Ishikawa (cell line): ENCODE measurements around the gene ABCC11.

Source experiments
- CEBPB ChIP-seq: IDR thresholded peaks from 2 replicates; pipeline ENCODE4 v1.6.1; 2012
- CREB1 ChIP-seq: IDR thresholded peaks from 2 replicates; pipeline ENCODE4 v1.6.1; 2012; ENCODE audit warnings: low read depth
- EGR1 ChIP-seq: IDR thresholded peaks from 2 replicates; pipeline ENCODE4 v1.6.1; 2012
- EP300 ChIP-seq: IDR thresholded peaks from 2 replicates; pipeline ENCODE4 v1.6.1; 2012; ENCODE audit warnings: borderline replicate concordance
- FOXM1 ChIP-seq: IDR thresholded peaks from 2 replicates; pipeline ENCODE4 v1.6.1; 2012; ENCODE audit warnings: low read depth, borderline replicate concordance
- NFIC ChIP-seq: IDR thresholded peaks from 2 replicates; pipeline ENCODE4 v1.6.1; 2012
- RAD21 ChIP-seq: IDR thresholded peaks from 2 replicates; pipeline ENCODE4 v1.6.1; 2012; ENCODE audit warnings: low read depth
- TAF1 ChIP-seq: IDR thresholded peaks from 2 replicates; pipeline ENCODE4 v1.6.1; 2012; ENCODE audit warnings: low read depth, mild to moderate bottlenecking
- TCF12 ChIP-seq: IDR thresholded peaks from 2 replicates; pipeline ENCODE4 v1.6.1; 2012; ENCODE audit warnings: low read depth
- TEAD4 ChIP-seq: IDR thresholded peaks from 2 replicates; pipeline ENCODE4 v1.6.1; 2012
- YY1 ChIP-seq: IDR thresholded peaks from 2 replicates; pipeline ENCODE4 v1.6.1; 2012; ENCODE audit warnings: low read depth
- ZBTB7A ChIP-seq: IDR thresholded peaks from 2 replicates; pipeline ENCODE4 v1.6.1; 2012; ENCODE audit warnings: low read depth
- TF ChIP-seq, protein P1 (sequence below): IDR thresholded peaks from 2 replicates; pipeline ENCODE4 v1.6.1; 2012; ENCODE audit warnings: low read depth, mild to moderate bottlenecking
- TF ChIP-seq, protein P2 (sequence below): IDR thresholded peaks from 2 replicates; pipeline ENCODE4 v1.6.1; 2012
- TF ChIP-seq, protein P3 (sequence below): IDR thresholded peaks from 2 replicates; pipeline ENCODE4 v1.6.1; 2012

The ABCC11 gene

DNA sequence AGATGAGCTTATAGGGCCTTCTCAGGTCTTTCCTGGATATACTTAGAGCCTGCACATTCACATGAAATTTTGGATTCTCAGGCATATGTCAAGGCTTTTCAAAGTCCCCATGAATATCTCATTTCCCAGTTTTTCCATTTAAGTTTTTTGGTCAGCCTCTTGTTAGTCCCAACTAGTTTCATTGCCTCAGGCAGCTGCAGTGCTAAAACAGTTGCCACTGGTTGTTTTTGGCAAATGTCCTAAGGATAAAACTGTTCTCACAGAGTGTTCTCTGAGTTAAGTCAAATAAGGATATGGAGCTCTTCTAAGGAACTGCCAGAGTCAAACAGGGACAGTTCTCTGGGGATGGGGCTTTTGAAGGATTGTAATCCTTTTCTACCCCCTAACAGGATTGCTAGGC, 39.9 kb upstream of the ABCC11 start:
- no peak for TF ChIP-seq TAF1
- no peak for TF ChIP-seq EP300
- no peak for TF ChIP-seq CREB1
- TF ChIP-seq, protein P1, sequence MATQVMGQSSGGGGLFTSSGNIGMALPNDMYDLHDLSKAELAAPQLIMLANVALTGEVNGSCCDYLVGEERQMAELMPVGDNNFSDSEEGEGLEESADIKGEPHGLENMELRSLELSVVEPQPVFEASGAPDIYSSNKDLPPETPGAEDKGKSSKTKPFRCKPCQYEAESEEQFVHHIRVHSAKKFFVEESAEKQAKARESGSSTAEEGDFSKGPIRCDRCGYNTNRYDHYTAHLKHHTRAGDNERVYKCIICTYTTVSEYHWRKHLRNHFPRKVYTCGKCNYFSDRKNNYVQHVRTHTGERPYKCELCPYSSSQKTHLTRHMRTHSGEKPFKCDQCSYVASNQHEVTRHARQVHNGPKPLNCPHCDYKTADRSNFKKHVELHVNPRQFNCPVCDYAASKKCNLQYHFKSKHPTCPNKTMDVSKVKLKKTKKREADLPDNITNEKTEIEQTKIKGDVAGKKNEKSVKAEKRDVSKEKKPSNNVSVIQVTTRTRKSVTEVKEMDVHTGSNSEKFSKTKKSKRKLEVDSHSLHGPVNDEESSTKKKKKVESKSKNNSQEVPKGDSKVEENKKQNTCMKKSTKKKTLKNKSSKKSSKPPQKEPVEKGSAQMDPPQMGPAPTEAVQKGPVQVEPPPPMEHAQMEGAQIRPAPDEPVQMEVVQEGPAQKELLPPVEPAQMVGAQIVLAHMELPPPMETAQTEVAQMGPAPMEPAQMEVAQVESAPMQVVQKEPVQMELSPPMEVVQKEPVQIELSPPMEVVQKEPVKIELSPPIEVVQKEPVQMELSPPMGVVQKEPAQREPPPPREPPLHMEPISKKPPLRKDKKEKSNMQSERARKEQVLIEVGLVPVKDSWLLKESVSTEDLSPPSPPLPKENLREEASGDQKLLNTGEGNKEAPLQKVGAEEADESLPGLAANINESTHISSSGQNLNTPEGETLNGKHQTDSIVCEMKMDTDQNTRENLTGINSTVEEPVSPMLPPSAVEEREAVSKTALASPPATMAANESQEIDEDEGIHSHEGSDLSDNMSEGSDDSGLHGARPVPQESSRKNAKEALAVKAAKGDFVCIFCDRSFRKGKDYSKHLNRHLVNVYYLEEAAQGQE, result no peak
- TF ChIP-seq, protein P2, sequence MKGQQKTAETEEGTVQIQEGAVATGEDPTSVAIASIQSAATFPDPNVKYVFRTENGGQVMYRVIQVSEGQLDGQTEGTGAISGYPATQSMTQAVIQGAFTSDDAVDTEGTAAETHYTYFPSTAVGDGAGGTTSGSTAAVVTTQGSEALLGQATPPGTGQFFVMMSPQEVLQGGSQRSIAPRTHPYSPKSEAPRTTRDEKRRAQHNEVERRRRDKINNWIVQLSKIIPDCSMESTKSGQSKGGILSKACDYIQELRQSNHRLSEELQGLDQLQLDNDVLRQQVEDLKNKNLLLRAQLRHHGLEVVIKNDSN, result no peak
- no peak for TF ChIP-seq RAD21
- TF ChIP-seq EGR1, result no peak
- TF ChIP-seq YY1, result no peak
- no peak for TF ChIP-seq ZBTB7A
- TF ChIP-seq TCF12, result no peak
- TF ChIP-seq, protein P3, sequence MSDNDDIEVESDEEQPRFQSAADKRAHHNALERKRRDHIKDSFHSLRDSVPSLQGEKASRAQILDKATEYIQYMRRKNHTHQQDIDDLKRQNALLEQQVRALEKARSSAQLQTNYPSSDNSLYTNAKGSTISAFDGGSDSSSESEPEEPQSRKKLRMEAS, result no peak
- no peak for TF ChIP-seq FOXM1

DNA sequence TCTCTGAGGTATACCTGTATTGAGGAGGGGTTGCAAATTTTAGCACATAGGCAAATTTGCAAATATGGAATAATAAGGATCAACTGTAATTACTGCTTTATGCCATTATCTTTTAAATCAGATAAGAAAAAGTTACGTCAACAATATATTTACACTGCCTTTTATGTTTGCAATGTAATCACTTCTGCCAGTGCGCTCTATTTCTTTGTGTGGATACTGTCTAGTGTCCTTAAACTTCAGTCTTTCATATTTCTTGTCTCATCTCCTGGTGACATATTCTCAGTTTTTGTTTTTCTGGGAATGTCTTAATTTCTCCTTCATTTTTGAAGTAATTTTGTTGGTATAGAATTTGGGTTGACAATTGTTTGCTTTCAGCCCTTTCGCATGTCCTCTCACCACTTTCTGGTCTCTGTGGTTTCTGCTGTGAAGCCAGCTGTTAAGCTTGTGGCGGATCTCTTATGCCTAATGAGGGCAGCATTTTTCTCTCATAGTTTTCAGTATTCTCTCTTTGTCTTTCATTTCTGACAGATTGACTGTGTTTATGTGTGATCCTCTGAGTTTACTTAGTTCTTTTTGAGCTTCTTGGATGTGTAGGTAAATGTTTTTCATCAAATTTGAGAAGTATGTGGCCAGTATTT, 37.6 kb upstream of the ABCC11 start:
- TF ChIP-seq EP300 (no peak), TEAD4 (no peak), NFIC (no peak), CREB1 (no peak), ZBTB7A (no peak)
- TF ChIP-seq, protein P1, result no peak
- TF ChIP-seq, protein P3, result no peak

DNA sequence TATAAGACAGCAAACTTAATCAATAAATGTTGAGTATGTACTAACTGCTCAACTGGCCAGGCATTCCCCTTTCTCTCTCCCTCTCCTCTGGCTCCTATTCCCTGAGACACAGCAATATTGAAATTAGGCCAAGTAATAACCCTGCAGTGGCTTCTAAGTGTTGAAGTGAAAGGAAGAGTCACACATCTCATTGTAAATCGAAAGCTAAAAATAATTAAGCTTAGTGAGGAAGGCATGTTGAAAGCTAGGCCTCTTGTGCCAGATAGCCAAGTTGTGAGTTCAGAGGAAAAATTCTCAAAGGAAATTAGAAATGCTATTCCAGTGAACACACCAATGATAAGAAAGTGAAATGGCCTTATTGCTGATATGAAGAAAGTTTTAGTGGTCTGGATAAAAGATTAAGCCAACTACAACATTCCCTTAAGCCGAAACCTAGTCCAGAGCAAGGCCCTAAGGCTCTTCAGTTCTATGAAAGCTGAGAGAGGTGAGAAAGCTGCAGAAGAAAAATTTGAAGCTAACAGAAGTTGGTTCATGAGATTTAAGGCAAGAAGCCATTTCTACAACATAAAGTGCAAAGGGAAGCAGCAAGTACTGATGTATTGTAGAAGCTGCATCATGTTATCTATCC, 35.4 kb upstream of the ABCC11 start:
- TF ChIP-seq CEBPB, result no peak
- TF ChIP-seq EGR1, result no peak
- no peak for TF ChIP-seq ZBTB7A
- no peak for TF ChIP-seq TAF1

DNA sequence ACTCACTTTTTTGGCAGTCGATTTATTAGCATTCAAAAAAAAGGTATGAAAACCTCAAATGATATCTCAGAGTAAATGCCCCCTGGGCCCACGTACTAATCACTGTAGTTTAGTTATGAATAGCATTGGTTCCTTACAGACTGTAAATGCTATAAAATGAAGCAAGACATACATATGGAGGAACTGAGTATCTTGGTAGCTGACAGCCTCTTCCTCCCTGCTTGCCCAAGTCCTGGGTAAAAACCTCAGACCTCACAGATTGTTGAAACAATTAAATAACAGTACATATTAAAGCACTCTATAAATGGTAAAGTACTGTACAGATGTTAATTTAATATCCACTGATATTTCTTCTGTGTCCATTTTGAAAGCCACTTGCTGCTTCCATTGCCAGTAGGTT, 33.2 kb upstream of the ABCC11 start:
- TF ChIP-seq EGR1, result no peak
- TF ChIP-seq CEBPB, result no peak
- TF ChIP-seq, protein P2, result no peak
- TF ChIP-seq TCF12, result no peak
- no peak for TF ChIP-seq ZBTB7A

DNA sequence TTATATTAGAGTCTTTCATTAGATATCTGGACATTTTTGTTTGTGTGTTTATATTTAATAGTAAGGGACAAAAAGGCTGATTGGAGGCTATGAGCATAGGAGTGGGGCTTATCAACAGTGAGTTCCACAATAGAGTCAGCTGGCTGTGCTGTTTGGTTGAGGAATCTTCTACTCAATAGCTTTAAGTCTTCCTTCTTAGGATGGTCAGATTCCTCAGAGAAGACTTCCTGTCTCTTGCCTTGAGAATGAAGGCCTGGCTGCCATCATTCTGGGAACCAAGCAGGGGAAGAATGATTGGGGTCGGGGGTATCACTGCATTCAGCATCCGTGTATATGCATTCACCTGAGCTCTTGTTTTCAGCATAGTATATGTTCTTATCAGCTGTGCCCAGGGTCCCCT, 31.9 kb upstream of the ABCC11 start:
- TF ChIP-seq EGR1, result no peak
- TF ChIP-seq, protein P3, result no peak
- TF ChIP-seq TAF1, result no peak
- TF ChIP-seq, protein P1, result no peak
- no peak for TF ChIP-seq TEAD4
- TF ChIP-seq TCF12, result no peak
- no peak for TF ChIP-seq ZBTB7A
- TF ChIP-seq NFIC, result no peak
- no peak for TF ChIP-seq RAD21
